Stimulated activated CD4-positive, alpha-beta T cell treated with anti-CD3 and anti-CD28 coated beads, Interleukin-1b, Interleukin-23, amount 100 ng/mL, for 24 hours (primary cell): ENCODE results near the gene CPE.

Experiments
- DNase-seq, 4 experiments: peaks; one replicate each; pipeline ENCODE4 v3.0.0-alpha.2; 2020; ENCODE audit warnings: low read depth in 4 of 4, low spot score in 1 of 4

Gene CPE

DNA sequence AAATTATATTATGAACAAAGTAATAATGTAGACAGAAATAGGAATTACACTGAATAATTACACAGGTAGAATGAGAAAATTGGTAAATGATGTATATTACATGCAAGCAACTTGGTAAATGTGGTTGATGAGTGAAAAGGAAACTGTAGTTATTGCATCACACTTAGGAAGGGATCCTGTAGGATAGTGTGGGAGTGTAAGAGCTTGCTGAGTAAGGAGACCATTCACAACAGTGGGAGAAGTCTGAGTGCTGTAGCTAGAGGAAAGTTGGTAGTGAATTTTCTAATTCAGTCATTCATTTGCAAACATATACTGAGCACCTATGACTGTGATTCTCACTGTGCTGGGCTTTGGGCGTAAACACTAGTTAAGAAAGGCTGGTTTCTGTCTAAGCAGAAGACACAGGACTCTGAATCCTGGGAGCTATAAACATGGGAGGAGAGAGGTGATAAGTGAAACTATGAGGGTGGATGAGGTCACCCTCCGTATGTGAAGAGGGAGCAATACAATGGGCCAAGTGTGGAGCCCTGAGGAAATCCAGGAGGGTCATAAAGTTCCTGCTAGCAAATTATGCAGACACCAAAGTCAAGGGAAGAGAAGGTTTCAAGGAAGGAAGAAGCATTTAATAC lies 14.2 kb upstream of the CPE start:
- DNase-seq, result no peak

- DNase-seq, result no peak
Observed at GRCh38 chr4:165367040-165367439, 11.8 kb upstream of the CPE start.

GRCh38 chr4:165368114-165368513 lies 10.7 kb upstream of the CPE start:
- no peak for DNase-seq

GRCh38 chr4:165368567-165368966 lies 10.2 kb upstream of the CPE start:
- DNase-seq, result no peak

- DNase-seq, result no peak
Observed at GRCh38 chr4:165369522-165369921, 9.3 kb upstream of the CPE start.

GRCh38 chr4:165370530-165370929 lies 8.3 kb upstream of the CPE start:
- no peak for DNase-seq

- DNase-seq, result no peak
Observed at GRCh38 chr4:165375465-165375864, 3.3 kb upstream of the CPE start.

- no peak for DNase-seq
Observed at GRCh38 chr4:165378398-165378744, 437 bp upstream of the CPE start.

DNA sequence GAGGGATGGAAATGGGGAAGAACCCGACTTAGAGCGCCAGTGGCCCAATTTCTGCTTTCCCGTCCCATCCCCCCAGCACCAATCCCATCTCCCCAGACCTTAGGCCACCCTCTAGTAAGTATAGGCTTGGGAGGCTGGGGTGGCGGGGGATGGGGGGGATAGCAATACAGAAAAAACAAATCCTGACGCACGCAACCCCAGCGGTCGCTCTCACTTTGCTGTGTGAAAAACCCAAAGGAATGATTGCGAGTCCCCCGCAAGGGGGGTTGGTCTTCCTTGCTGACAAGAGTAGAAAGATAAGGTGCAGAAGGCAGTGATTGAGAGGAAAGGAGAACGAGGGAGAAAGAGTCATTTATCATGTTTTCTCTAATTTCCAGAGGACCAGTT lies 863 bp downstream of the CPE start:
- no peak for DNase-seq

GRCh38 chr4:165380805-165381204 lies 2.0 kb downstream of the CPE start:
- no peak for DNase-seq

DNA sequence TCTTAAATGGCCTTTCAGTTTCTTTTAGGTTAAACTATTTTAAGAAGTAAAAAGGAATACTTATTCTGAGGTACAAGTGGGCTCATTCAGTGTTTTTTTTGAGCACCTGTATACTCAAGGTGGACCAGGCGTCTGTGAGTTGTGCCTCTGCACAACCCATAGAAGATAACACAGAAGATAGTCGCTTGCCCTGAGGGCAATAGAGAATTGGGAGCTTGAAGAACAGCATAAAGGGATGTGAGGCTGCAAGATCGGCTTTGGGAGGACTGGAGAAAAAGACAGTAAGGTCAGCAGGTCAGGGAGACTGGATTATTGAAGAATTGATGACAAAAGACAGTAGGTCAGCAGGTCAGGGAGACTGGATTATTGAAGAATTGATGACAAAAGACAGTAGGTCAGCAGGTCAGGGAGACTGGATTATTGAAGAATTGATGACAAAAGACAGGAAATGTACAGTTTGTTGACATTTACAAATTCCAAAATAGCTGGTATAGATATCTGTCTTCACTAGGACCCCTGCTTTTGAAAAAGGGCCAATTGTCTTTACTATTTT lies 3.1 kb downstream of the CPE start:
- DNase-seq, result no peak

GRCh38 chr4:165382640-165383039 lies 3.8 kb downstream of the CPE start:
- DNase-seq, result no peak

DNA sequence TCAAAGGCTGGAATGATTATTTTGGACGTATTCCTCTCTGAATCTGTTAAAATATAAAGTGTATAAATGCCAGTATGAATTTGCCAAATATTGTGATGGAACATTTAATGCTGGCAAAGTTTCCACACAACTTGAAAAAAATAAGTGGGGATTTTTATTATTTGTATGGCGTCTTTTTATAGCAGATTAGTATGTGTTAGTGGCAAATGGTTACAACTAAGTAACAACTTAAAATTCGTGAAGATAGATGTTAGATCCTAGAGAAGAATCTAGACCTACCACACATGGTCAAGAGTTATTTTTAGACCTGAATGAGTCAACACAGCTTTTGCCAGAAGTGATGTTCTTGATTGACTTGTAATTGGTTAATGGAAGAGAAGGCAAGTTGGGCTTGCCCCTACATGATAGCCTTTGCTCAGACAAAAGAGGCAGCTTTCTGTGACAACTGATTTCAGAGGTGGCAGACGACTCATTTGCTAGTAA lies 4.8 kb downstream of the CPE start:
- DNase-seq, result no peak

DNA sequence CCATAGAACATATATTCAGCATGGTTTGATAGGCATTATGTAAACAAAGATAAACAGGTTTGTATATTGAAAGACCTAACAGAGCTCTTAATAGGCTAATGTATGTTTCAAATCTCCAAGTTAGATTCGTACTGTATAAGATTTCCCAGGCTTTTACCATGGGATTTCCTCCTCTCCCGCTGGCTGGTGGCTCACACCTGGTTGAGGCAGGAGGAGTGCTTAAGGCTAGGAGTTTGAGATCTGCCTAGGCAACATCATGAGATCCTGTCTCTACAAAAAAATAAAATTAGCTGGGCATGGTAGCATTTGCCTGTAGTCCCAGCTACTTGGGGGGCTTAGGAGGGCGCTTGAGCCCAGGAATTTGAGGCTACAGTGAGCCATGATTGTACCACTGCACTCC lies 5.4 kb downstream of the CPE start:
- DNase-seq, result no peak

GRCh38 chr4:165384598-165384997 lies 5.8 kb downstream of the CPE start:
- no peak for DNase-seq

GRCh38 chr4:165385126-165385525 lies 6.3 kb downstream of the CPE start:
- DNase-seq, result no peak

GRCh38 chr4:165386328-165386727 lies 7.5 kb downstream of the CPE start:
- DNase-seq, result no peak

DNA sequence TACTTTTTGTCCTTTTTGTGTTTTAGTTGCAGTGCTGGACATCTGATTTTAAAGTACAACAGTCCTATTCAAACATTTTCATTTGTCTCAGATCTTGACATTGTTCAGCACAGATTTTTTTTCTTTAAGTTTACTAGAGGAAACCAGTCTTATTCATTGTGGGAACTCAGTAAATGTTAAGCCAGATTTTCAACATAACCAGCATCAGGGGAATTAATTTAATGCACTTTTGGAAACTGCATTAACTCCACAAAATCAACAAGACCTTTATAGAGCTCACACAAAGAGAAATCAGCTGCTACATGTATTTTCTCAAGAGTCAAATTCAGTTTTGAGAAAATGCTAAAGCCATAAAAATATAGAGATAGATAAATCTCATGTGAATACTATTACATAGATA lies 9.9 kb downstream of the CPE start:
- DNase-seq, result no peak

GRCh38 chr4:165393051-165393450 lies 14.2 kb downstream of the CPE start:
- no peak for DNase-seq

DNA sequence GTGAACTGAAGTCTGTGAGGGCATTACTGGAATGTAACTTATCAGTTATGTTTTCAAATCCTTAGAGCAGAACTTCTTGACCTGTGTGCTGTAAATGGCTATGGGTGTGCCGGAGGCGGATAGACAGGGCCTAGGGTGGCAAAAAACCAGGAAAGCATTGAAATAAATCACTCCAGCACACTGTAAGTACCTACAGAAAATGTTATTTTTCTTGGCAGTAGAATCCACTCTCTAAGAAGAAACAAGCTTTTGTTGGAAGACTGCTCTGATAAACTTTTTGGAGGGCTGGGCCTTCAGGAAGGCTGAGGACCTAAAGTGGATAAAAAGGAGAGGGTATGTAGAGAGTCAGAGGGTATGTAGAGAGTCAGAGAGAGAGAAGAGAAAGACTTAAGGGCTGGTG lies 14.9 kb downstream of the CPE start:
- DNase-seq, result no peak

DNA sequence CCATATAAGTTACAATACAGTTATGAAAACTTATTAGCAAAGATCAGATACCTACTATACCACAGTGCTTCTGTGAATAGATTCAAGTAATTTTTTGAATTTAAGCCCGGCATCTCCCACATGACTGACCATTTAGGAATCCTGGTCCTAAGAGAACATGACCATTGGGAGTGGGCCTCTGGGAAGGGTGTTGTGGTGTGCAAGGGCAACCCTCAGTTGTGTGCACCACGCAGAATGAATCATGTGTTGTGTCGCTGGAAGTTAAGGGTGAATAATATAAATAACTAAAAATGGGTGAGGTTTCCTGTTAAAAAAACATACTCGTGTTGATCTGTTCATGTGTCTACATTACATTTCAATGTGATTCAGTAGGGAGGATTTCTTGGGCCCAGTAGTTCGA lies 15.5 kb downstream of the CPE start:
- DNase-seq, result no peak

GRCh38 chr4:165398570-165398969 lies 19.8 kb downstream of the CPE start:
- DNase-seq, result no peak

DNA sequence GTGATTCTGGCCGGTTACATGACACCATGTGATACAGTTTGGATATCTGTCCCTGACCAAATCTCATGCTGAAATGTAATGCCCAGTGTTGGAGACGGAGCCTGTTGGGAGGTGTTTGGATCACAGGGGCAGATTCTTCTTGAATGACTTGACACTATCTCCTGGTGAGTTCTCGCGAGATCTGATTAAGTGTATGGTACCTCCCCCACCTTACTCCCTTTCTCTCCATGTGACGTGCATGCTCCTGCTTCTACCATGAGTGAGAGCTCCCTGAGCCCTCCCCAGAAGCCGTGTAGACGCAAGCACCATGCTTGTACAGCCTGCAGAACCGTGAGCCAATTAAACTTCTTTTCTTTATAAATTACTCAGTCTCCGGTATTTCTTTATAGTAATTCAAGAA lies 23.6 kb downstream of the CPE start:
- no peak for DNase-seq
